Measurements from ENCODE around the gene LSS.

DNA sequence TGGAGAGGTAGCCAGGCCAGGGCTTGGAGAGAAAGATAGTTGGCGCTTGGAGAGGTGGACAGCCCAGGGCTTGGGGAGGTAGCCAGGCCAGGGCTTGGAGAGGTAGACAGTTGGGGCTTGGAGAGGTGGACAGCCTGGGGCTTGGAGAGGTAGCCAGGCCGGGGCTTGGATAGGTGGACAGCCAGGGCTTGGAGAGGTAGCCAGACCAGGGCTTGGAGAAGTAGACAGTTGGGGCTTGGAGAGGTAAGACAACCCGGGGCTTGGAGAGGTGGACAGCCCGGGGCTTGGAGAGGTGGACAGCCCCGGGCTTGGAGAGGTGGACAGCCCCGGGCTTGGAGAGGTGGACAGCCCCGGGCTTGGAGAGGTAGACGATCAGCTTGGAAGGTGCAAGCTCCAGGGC lies 7.7 kb downstream of the LSS start:
- TF ChIP-seq EZH2 (IDR thresholded peaks at IDR 0.05; ENCODE audit: low read depth, unreplicated experiment) (no peak), POLR2AphosphoS5 (IDR thresholded peaks at IDR 0.05; ENCODE audit: low read depth) (no peak), EZH2phosphoT487 (IDR thresholded peaks at IDR 0.05; ENCODE audit: unreplicated experiment) (no peak)
- TF ChIP-seq, protein P1, sequence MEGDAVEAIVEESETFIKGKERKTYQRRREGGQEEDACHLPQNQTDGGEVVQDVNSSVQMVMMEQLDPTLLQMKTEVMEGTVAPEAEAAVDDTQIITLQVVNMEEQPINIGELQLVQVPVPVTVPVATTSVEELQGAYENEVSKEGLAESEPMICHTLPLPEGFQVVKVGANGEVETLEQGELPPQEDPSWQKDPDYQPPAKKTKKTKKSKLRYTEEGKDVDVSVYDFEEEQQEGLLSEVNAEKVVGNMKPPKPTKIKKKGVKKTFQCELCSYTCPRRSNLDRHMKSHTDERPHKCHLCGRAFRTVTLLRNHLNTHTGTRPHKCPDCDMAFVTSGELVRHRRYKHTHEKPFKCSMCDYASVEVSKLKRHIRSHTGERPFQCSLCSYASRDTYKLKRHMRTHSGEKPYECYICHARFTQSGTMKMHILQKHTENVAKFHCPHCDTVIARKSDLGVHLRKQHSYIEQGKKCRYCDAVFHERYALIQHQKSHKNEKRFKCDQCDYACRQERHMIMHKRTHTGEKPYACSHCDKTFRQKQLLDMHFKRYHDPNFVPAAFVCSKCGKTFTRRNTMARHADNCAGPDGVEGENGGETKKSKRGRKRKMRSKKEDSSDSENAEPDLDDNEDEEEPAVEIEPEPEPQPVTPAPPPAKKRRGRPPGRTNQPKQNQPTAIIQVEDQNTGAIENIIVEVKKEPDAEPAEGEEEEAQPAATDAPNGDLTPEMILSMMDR (conservative IDR thresholded peaks at IDR 0.05; ENCODE audit: low read depth in 2 of 2): no peak
